GM19467 (cell line): ENCODE measurements around the gene RNF181.
"Not testable (repeated sequence)": the region's sequence is repeated elsewhere in the genome, so short reads cannot be mapped to it uniquely, and the experiment has no call there.

Source experiments
- ATAC-seq: cut with Tn5 transposase; IDR thresholded peaks from one replicate; pipeline ENCODE4 v1.9.1; 2021; ENCODE audit warnings: mild to moderate bottlenecking, moderate library complexity; ENCODE audit not compliant: unreplicated experiment

The RNF181 gene

GRCh38 chr2:85577063-85577385, 18.5 kb upstream of the RNF181 start:
- ATAC-seq, result no peak

GRCh38 chr2:85577386-85578242, 17.9 kb upstream of the RNF181 start, which contains the start of gene VAMP8:
Gene VAMP8, plus strand, starts transcription at chr2:85577586. Its CDS starts 61 bp downstream, at chr2:85577647.
- ATAC-seq, result peak; percentile 71

GRCh38 chr2:85578243-85579180, 17.0 kb upstream of the RNF181 start:
- ATAC-seq, result peak; percentile 34

GRCh38 chr2:85579266-85579935, 16.1 kb upstream of the RNF181 start:
- ATAC-seq, result no peak

GRCh38 chr2:85580206-85580605, 15.3 kb upstream of the RNF181 start:
- no peak for ATAC-seq

- ATAC-seq, result no peak
Observed at GRCh38 chr2:85582492-85582891, 13.1 kb upstream of the RNF181 start.

GRCh38 chr2:85583667-85584353, 11.7 kb upstream of the RNF181 start:
- peak; percentile 48 for ATAC-seq

GRCh38 chr2:85584354-85584856, 11.1 kb upstream of the RNF181 start, which contains the start of gene VAMP5:
Gene VAMP5, plus strand, starts transcription at chr2:85584431. Its CDS starts 60 bp downstream, at chr2:85584491.
- ATAC-seq, result peak; percentile 25

GRCh38 chr2:85584857-85585780, 10.4 kb upstream of the RNF181 start:
- ATAC-seq, result peak; percentile 36

- ATAC-seq, result no peak
Observed at GRCh38 chr2:85585781-85586105, 9.8 kb upstream of the RNF181 start.

GRCh38 chr2:85588236-85588635, 7.3 kb upstream of the RNF181 start:
- ATAC-seq, result no peak

GRCh38 chr2:85588645-85589044, 6.9 kb upstream of the RNF181 start:
- no peak for ATAC-seq

GRCh38 chr2:85589181-85589580, 6.4 kb upstream of the RNF181 start:
- no peak for ATAC-seq

GRCh38 chr2:85589982-85590791, 5.4 kb upstream of the RNF181 start:
- ATAC-seq, result no peak

GRCh38 chr2:85590950-85591349, 4.6 kb upstream of the RNF181 start:
- no peak for ATAC-seq

GRCh38 chr2:85591563-85591962, 4.0 kb upstream of the RNF181 start:
- ATAC-seq, result no peak

GRCh38 chr2:85592299-85592698, 3.2 kb upstream of the RNF181 start:
- not testable (repeated sequence) for ATAC-seq

- ATAC-seq, result no peak
Observed at GRCh38 chr2:85593023-85593422, 2.5 kb upstream of the RNF181 start.
